HG03460 (cell line): ENCODE measurements around the gene AQP9.
"Not testable (repeated sequence)": the region's sequence is repeated elsewhere in the genome, so short reads cannot be mapped to it uniquely, and the experiment has no call there.

ENCODE experiments used
- ATAC-seq: cut with Tn5 transposase; IDR thresholded peaks from one replicate; pipeline ENCODE4 v1.9.1; 2021; ENCODE audit not compliant: unreplicated experiment

AQP9 gene

DNA sequence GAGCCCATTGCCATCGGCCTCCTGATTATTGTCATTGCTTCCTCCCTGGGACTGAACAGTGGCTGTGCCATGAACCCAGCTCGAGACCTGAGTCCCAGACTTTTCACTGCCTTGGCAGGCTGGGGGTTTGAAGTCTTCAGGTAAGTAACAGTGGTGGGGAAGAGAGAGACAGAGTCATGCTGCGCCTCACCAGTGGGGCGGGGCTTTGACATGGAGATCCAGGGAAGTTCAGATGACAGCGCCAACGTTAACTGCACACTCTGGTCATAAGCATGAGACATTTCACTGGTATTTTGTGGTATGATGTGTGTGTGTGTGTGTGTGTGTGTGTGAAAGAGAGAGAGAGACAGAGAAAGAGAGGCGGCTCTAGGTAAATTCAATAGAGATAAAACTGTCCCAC is 41.0 kb downstream of the AQP9 start:
- no peak for ATAC-seq

DNA sequence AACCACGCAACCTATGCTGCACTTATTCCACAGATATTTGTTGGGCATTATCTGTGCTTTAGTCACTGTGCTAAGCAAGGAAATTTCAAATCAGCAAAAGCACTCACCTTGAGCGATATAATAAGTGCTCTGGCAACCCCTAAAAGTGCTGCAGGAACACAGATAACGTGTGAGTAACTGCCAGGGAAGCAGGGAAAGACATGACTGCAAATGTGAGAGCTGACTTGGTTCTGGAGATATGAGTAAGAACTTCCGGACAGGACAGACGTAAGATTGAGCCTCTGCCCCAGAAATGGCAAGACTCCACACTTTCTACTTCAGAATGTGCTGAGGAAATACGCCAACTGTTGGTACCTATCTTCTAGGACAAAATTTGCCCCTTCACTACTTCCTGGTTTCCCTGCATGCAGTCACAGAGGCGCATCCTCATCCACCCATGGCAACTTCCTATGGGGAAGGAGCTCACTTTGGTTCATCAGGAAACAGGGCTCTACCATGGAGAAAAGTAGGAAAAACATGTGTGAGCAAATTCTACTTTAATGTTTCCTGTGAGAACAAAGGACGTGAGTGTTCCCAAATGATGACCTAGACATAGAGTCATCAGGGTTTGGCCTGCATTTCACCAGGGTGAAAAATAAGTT is 41.7 kb downstream of the AQP9 start:
- ATAC-seq: no peak

GRCh38 chr15:58182460-58183163 is 44.4 kb downstream of the AQP9 start:
- ATAC-seq: no peak

GRCh38 chr15:58185439-58185838 is 47.3 kb downstream of the AQP9 start:
- ATAC-seq: no peak

- ATAC-seq: no peak
These were observed 51.1 kb downstream of the AQP9 start for GRCh38 chr15:58189148-58189811.

GRCh38 chr15:58190419-58190818 is 52.2 kb downstream of the AQP9 start:
- no peak for ATAC-seq

DNA sequence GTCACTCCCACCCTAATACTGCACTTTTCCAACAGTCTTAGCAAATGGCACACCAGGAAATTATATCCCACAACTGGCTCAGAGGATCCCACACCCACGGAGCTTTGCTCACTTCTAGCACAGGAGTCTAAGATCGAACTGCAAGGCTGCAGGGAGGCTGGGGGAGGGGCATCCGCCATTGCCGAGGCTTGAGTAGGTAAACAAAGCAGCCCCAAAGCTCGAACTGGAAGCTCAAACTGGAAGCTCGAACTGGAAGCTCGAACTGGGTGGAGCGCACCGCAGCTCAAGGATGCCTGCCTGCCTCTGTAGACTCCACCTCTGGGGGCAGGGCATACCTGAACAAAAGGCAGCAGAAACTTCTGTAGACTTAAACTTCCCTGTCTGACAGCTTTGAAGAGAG is 55.5 kb downstream of the AQP9 start:
- not testable (repeated sequence) for ATAC-seq

DNA sequence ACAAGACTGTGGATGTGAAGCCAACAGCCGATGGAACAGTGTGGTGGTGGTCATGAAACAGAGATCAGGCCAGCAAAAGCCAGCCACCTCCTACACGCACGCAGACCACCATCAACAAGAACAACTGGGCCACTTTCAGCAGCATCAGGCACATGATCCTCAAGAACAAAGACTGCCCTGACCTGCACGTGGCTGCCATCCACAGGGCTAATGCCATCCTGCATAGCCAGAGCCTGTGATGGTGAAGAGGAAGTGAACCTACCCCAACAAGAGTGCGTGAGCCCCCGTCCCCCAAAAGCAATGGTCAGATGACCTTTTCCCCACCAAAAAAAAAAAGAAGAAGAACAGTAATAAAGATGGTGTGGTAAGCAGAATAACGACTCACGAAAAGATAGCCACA is 62.6 kb downstream of the AQP9 start:
- no peak for ATAC-seq

GRCh38 chr15:58201516-58201915 is 63.3 kb downstream of the AQP9 start:
- ATAC-seq: no peak

DNA sequence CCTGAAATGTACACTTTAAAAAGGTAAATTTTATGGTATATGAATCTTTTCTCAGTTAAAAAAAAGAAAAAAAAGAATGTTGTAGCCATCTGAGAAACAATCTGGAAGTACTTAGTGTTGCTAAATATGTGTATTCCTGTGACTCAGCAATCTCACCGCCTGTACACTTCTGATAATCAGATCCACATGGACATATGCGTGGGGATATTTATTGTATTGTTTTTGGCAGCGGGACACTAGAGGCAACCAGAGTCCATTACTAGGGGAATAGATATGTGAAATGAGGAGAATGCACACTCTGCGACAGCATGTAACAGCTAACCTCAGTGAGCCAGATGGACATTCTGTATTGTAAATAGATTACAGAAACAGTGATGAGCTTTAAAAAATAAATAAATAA is 65.4 kb downstream of the AQP9 start:
- no peak for ATAC-seq

- ATAC-seq: no peak
These were observed 68.0 kb downstream of the AQP9 start for GRCh38 chr15:58206151-58206550.

DNA sequence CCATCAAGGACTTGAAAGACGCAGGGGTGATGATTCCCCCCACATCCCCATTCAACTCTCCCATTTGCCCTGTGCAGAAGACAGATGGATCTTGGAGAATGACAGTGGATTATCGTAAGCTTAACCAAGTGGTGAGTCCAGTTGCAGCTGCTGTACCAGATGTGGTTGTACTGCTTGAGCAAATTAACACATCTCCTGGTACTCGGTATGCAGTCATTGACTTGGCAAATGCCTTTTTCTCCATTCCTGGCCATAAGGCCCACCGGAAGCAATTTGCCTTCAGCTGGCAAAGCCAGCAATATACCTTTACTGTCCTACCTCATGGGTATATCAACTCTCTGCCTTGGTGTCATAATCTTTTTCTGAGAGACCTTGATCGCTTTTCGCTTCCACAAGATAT is 70.0 kb downstream of the AQP9 start:
- not testable (repeated sequence) for ATAC-seq

GRCh38 chr15:58209007-58209481 is 70.9 kb downstream of the AQP9 start:
- not testable (repeated sequence) for ATAC-seq

GRCh38 chr15:58210031-58210430 is 71.8 kb downstream of the AQP9 start:
- not testable (repeated sequence) for ATAC-seq

DNA sequence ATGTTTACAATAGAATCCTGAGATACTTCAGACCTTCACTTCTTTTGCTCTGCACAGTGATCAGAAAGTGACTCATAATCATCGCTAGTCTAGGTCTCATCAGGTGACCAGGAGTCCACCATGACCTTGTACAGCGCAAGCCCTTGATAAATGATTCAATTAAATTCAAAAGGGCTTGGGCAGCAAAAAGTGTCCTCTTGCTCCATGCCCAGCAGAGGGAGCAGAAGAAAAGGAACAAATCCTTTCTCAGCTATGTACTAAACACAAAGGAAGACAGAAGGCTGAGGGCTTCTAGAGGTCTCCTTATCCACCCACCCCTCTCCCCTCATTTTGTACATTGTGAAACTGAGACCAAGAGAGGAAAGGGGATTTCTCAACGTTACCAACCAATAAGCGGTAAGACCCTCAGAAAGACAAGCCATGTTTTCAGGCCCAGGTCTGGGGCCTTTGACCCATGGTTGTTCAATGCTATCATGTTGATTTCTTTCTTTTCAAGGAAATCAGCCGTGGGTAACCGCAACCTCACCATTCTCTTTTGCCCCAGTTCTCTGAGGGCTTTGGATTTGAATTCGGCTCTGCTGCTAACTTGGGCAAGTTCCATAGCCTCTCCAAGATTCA is 74.8 kb downstream of the AQP9 start:
- no peak for ATAC-seq

GRCh38 chr15:58213587-58214338 is 75.6 kb downstream of the AQP9 start:
- ATAC-seq: no peak

DNA sequence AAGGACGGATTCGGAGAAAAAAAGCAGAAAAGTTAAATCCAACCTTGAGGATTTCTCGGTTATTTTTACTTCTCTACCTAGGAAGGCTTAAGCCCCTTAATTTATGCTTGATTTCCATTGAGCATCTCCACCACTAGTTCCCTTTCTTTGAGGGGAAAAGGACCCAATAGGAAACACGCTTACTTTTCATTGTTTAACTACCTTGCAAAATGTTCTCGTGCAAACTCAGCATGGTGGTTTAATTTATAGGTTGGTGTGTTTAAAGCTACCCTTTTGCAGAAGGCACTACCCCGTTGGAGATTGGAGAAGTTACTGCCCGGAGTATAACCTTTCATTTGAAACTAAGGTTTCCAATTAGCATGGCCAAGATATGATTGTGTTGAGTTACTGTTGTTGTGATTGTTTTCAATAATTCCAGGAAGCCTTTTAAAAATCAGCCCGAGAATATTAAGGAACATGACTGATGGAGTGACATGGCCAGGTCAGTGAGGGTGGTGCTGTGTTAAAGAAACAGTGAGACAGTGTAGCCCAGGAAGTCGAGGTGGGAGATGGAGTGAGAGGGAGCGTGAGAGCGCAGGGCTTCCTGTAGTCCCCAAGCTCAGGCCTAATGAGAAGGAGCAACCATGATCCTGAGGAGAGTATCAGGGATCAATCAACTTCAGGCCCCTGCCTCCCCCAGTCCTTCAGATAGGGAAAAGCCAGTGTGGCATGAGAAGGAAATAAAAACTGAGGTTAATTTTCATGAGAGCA is 76.6 kb downstream of the AQP9 start:
- ATAC-seq: no peak

- ATAC-seq: no peak
These were observed 79.3 kb downstream of the AQP9 start for GRCh38 chr15:58217460-58217859.

- ATAC-seq: no peak
These were observed 83.5 kb downstream of the AQP9 start for GRCh38 chr15:58221591-58222241.

DNA sequence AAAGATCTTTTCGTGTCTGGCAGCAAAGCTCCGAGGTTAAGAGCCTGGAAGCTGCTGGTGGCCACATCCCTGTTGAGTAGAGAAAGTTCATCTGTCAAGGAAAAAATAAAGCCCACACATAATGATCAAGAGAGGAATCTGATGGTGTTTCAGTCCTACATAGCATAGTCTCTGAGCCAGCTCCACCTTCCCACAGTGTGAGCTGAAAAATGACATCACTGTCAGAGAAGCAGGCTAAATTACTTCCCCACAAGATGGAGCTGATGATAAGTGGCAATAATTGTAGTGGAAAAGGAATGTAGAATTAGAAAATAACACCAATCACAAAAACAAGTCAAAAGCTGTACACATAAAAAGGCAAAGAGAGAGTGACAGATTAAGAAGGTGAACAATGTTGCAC is 84.5 kb downstream of the AQP9 start:
- no peak for ATAC-seq
